ENCODE data around the gene TMEM59L.
A peak's percentile ranks its signal among the peaks of the same experiment; 100 is the strongest.

TMEM59L gene

GRCh38 chr19:18611327-18612050, 1.2 kb upstream of the TMEM59L start:
- H3K4me3 ChIP-seq (replicated peaks; ENCODE audit: low read depth, low read length) = no peak overlapping the region

GRCh38 chr19:18612051-18612771, 459 bp upstream of the TMEM59L start:
- TF ChIP-seq CTCF (IDR thresholded peaks at IDR 0.05; ENCODE audit: low read depth, low read length, missing control alignments) = no peak
- no peak for DNase-seq (ENCODE audit: extremely low read depth, low read depth)
- peak overlapping the region; percentile 11 for H3K4me3 ChIP-seq (replicated peaks; ENCODE audit: low read depth, low read length)

More at GRCh38 chr19:18611327-18612050, 1.2 kb upstream of the TMEM59L start:
- DNase-seq (ENCODE audit: extremely low read depth, low read depth) = no peak
- TF ChIP-seq CTCF (IDR thresholded peaks at IDR 0.05; ENCODE audit: low read depth, low read length, missing control alignments) = no peak

GRCh38 chr19:18613589-18614234, 1.0 kb downstream of the TMEM59L start:
- no peak overlapping the region for H3K4me3 ChIP-seq (replicated peaks; ENCODE audit: low read depth, low read length)
- no peak for TF ChIP-seq CTCF (IDR thresholded peaks at IDR 0.05; ENCODE audit: low read depth, low read length, missing control alignments)
- no peak for DNase-seq (ENCODE audit: extremely low read depth, low read depth)

DNA sequence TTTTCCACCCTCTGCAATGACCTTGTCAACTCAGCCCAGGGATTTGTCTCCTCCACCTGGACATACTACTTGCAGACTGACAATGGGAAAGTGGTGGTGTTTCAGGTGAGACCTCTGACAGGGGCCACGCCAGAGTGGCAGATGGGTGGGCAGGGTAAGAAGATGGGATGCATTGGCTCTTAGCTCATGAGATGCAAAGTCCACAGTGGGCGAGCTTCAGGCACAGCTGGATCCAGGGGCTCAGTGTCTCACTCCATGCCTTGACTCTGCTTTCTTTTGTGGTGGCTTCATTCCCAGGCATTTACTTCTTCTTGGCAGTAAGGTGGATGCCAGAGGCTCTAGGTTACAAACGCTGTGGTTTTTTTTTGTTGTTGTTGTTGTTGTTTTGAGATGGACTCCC, 3.4 kb downstream of the TMEM59L start:
- TF ChIP-seq CTCF (IDR thresholded peaks at IDR 0.05; ENCODE audit: low read depth, low read length, missing control alignments) = no peak
- DNase-seq (ENCODE audit: extremely low read depth, low read depth) = no peak

DNA sequence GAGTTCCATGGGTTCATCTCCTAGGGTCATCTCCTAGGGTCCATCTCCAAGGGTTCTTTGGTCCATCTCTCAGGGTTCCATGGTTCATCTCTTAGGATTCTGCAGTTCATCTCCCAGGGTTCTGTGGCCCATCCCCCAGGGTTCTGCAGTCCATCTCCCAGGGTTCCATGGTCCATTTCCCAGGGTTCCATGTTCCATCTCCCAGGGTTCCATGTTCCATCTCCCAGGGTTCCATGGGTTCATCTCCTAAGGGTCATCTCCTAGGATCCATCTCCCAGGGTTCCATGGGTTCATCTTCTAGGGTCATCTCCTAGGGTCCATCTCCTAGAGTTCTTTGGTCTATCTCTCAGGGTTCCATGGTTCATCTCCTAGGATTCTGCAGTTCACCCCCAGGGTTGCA, 4.9 kb downstream of the TMEM59L start:
- no peak for TF ChIP-seq CTCF (IDR thresholded peaks at IDR 0.05; ENCODE audit: low read depth, low read length, missing control alignments)
- DNase-seq (ENCODE audit: extremely low read depth, low read depth) = no peak
- H3K4me3 ChIP-seq (replicated peaks; ENCODE audit: low read depth, low read length) = no peak overlapping the region

More for the DNA sequence above, 3.4 kb downstream of the TMEM59L start:
- H3K4me3 ChIP-seq (replicated peaks; ENCODE audit: low read depth, low read length) = no peak overlapping the region

- H3K4me3 ChIP-seq (replicated peaks; ENCODE audit: low read depth, low read length) = no peak overlapping the region
- TF ChIP-seq CTCF (IDR thresholded peaks at IDR 0.05; ENCODE audit: low read depth, low read length, missing control alignments) = no peak
- DNase-seq (ENCODE audit: extremely low read depth, low read depth) = no peak
Measured at GRCh38 chr19:18618236-18618635, 5.6 kb downstream of the TMEM59L start.
